ENCODE data around the gene IL25.

IL25 gene

GRCh38 chr14:23353433-23353780 lies 19.2 kb upstream of the IL25 start:
- DNase-seq (ENCODE audit: low spot score): no peak

- DNase-seq (ENCODE audit: low spot score): no peak
Measured at GRCh38 chr14:23354990-23355389, 17.6 kb upstream of the IL25 start.

GRCh38 chr14:23355871-23356435 lies 16.7 kb upstream of the IL25 start:
- DNase-seq (ENCODE audit: low spot score): no peak

DNA sequence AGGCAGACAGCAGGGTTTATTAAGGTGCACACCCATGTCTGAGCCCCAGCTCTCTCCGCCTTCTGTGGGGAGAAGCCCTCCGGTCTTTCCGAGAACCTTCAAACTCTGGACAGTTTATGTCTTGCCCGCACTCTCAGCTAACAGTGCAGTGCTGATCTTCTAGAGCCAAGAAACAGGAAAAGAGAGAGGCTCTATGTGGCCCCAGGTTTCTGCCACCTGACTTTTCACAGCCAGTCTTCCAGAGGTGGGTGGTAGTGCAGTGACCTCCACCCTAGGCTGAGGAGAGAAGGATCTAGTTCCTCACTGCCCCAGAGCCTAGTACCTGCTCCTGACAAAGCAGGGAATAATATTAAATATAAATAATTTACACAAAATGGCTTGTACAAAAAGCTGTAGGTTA lies 15.9 kb upstream of the IL25 start:
- DNase-seq (ENCODE audit: low spot score): no peak

DNA sequence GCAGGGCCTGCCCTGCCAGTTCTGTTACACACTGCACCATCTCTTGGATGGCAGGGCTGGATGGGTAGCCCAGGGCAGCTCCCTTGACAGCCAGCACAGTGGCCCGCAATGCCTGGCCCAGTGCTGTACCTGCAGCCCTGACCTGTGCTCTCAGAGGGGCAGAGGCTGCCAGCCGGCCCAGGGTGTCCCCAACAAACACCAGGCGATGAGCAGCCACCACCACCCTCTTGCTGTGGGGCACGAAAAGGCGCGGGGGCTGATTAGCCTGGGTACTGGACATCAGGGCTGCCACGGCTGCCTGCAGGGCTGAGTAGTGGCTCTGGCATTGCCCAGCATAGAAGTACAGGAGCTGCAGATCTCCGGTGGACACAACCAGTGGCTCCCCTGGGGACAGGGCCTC lies 15.3 kb upstream of the IL25 start:
- no peak for DNase-seq (ENCODE audit: low spot score)

- DNase-seq (ENCODE audit: low spot score): no peak
Measured at GRCh38 chr14:23358042-23358441, 14.6 kb upstream of the IL25 start.

DNA sequence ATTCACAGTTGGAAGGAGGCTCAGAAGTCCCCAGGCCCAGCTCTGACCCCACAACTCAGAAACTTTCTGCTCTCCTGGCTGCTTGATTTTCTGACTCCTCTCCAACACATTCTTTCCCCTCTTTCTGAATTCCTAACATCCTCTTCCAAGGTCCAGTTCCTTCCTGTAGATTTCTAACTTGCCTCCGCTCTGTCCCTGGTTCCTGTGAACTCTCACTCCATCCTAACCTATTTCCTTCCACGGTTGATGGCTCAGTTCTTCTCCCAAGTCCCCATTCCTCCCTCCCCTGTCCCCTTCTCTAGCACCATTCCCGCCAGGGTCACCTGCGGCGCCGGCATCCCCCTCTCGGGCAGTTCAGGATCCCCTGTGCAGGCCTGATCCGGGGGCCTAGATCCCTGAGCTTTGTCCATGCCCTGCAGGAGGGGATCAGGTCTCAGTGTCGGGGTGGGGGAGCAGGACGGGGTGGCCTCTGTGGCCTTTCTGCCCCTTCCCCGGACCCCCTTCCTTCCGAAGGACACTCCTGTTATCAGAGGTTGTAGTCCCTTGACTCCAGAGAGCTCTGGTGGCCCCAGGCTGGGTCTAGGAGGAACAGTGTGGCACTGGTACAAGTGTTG lies 13.9 kb upstream of the IL25 start:
- no peak for DNase-seq (ENCODE audit: low spot score)

DNA sequence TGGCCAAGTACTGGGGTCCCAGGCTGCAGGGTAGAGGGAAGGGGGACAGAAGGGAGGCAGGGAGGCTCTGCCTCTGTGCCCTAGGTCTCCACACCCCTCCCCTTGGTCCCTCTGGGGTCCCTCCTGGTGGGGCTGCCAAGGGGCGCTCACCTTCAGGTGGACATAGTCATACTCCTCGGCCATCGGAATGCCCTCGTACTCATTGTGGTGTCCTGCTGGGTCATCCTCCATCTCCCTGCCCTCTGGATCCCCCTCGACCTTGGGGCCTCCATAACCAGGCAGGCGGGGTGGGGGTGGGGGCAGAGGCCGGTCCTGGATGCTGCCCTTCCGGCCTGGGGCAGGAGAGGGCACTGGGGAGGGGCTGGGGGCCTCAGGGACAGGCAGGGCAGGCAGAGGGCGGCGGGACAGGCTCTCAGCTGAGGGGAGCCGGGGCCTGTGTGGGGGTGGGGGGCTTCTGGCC lies 13.4 kb upstream of the IL25 start:
- DNase-seq (ENCODE audit: low spot score): no peak

- no peak for DNase-seq (ENCODE audit: low spot score)
Measured at GRCh38 chr14:23359722-23360447, 12.7 kb upstream of the IL25 start.

- DNase-seq (ENCODE audit: low spot score): peak; percentile 67
Measured at GRCh38 chr14:23360496-23360895, 12.1 kb upstream of the IL25 start.

GRCh38 chr14:23361320-23361719 lies 11.3 kb upstream of the IL25 start:
- DNase-seq (ENCODE audit: low spot score): no peak

DNA sequence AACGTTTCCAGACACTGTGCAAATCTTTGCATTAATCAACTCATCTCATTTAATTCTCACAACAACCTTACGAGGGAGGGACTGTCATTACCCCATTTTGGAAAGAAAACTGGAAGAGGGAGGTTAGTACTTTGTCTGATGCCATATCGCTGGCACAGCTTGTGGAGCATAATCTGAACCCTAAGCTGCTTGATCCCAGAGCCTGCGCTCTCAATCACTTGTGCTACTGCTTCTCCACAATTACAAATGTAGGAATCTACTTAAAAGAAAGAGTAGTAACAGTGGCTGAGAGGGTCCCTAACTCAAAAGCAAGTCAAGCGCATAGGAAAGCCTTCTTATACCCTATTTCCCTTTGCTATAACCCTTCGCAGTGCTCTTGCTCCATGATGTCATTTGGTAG lies 10.8 kb upstream of the IL25 start:
- DNase-seq (ENCODE audit: low spot score): no peak

- peak; percentile 46 for DNase-seq (ENCODE audit: low spot score)
Measured at GRCh38 chr14:23362200-23362599, 10.4 kb upstream of the IL25 start.

GRCh38 chr14:23364164-23365035 lies 8.2 kb upstream of the IL25 start:
- no peak for DNase-seq (ENCODE audit: low spot score)

DNA sequence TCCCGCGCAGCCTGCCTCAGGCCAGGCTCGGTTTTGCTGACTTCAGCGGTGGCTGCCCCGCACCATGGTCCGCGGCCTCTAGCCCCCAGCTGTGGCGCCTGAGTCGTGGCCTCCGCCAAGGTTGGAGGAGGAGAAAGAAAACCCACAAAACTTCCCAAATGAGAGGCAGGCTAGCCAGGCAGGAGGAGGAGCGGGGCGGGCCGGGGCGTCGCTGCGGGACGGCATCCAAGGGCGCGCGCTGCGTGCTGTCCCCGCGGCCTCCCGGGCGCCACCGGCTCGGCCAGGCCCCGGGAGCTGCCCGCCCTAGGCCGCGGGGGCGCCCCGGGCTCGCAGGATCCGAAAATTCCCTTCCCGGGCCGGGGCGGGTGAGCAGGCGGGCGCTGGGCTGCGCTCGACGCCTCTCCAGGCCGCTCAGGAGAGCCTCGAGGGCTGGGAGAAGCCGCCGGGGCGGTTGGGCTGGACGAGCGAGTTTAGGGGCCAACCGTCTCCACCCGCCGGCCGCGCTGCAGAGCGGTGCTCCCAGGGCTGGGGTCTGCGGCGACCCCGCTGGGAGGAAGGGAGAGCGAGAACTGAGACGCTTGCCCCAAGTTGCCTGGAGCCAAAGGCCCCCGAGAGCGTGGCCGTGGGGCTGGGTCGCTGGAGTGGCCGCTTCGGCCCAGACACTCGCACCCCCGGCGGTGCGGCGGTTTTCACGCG lies 7.4 kb upstream of the IL25 start, which contains the start of gene EFS:
EFS (minus strand) TSS at position 137 of the 696 bp plus-strand sequence. CDS start 147 bp downstream, outside the sequence.
- no peak for DNase-seq (ENCODE audit: low spot score)

- no peak for DNase-seq (ENCODE audit: low spot score)
Measured at GRCh38 chr14:23365732-23366425, 6.7 kb upstream of the IL25 start.

DNA sequence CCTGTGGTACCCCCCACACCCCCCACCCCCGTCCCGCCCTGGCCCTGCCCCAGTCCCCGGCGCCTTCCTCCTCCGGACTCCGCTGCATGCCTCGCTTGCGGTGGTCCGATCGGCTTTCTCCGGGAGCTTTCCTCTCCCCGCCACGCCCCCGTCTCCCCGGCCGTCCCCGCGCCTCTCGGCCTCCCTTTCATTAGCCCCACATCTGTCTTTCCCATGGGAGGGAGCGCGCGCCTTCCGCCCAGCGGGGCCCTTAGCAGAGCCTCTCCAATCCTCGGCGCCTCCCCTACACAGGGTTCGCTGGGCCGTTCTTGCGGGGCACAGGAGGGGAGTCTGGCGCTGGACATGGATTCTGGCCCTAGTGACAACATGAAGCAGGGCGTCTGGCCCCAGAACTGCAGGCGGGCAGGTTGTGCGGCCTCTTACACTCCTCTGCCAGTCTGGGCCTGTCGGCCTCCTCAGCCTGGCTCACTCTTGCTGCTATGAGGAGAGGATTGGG lies 6.1 kb upstream of the IL25 start:
- no peak for DNase-seq (ENCODE audit: low spot score)

- DNase-seq (ENCODE audit: low spot score): no peak
Measured at GRCh38 chr14:23370221-23370620, 2.4 kb upstream of the IL25 start.

GRCh38 chr14:23371865-23372264 lies 744 bp upstream of the IL25 start:
- DNase-seq (ENCODE audit: low spot score): no peak

GRCh38 chr14:23373041-23373440 lies 432 bp downstream of the IL25 start:
- DNase-seq (ENCODE audit: low spot score): no peak

Measured in HuH-7 (cell line).